Gastroesophageal sphincter (tissue), 3 donors: ENCODE measurements around the gene ULK4.

Experiments used
- POLR2A ChIP-seq, 2 donors: fragments of 450-650 bp; IDR thresholded peaks; one replicate each; pipeline ENCODE4 v1.6.1; 2017; ENCODE audit warnings: antibody characterized with exemption in 2 of 2, mild to moderate bottlenecking in 2 of 2, moderate library complexity in 1 of 2
- TF ChIP-seq, protein P1 (sequence below), 4 experiments: fragments of 200-600 bp in 2 of 4; fragments of 450-650 bp in 2 of 4; sonication (generic) in 1 of 4; IDR thresholded peaks; one replicate each; pipeline ENCODE4 v1.5.1; 2017 to 2019; ENCODE audit warnings: antibody characterized with exemption in 4 of 4, mild to moderate bottlenecking in 2 of 4, moderate library complexity in 2 of 4

DNA sequence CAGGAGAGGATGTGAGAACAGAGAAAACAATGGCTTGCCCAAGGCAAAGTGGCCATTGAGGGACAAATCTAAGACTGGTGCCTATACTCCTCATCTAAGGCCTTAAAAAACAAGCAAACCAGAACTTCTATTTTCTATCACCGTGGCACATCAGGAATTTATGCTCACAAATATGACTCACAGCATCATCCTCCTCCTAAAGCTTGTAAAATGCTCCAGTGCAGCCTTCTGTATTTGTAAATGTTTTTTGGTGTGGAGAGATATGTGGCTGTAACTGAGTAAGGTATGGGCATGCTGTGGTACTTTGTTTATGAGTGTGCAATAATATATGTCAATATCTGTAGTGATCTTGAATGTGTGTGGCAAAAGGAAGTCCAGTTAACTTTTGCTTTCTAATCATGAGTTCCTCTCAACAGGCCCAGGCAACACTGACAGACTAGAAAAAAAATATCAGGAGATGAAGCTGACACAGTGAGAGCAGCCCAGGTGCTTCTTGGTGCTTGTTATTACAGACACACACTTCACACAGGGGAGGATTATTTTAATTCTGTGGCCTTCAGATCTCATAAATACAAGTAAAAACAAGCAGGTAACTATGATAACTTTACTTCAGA, 702.3 kb downstream of the ULK4 start:
- TF ChIP-seq, protein P1, sequence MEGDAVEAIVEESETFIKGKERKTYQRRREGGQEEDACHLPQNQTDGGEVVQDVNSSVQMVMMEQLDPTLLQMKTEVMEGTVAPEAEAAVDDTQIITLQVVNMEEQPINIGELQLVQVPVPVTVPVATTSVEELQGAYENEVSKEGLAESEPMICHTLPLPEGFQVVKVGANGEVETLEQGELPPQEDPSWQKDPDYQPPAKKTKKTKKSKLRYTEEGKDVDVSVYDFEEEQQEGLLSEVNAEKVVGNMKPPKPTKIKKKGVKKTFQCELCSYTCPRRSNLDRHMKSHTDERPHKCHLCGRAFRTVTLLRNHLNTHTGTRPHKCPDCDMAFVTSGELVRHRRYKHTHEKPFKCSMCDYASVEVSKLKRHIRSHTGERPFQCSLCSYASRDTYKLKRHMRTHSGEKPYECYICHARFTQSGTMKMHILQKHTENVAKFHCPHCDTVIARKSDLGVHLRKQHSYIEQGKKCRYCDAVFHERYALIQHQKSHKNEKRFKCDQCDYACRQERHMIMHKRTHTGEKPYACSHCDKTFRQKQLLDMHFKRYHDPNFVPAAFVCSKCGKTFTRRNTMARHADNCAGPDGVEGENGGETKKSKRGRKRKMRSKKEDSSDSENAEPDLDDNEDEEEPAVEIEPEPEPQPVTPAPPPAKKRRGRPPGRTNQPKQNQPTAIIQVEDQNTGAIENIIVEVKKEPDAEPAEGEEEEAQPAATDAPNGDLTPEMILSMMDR (IDR thresholded peaks at IDR 0.05): no peak
- TF ChIP-seq POLR2A (IDR thresholded peaks at IDR 0.05): no peak
